Endothelial cell of umbilical vein (primary cell): ENCODE data around the gene MDN1. TPM values are rescaled to one million over a fixed set of nuclear protein-coding genes. Genes with fewer than 3 reads are reported as not detected.

Experiments
- BruUV-seq: library from RNA; stranded (reverse); fragments of 400-500 nt; replicated peaks from 2 replicates; lab custom pipeline; 2021; lab: Mats Ljungman, UMichigan
- CTCF ChIA-PET: fragments of 300-600, 350-600 bp; sonication (Branson Sonifier 250); formaldehyde crosslinking; loops from one replicate; lab custom pipeline; 2021; ENCODE audit warnings: antibody characterized with exemption, inconsistent platforms; lab: Charles Lee
- POLR2A ChIA-PET: fragments of 300-600, 350-600 bp; sonication (Branson Sonifier 250); formaldehyde crosslinking; loops from one replicate; lab custom pipeline; 2021; ENCODE audit warnings: antibody characterized with exemption, inconsistent platforms; lab: Charles Lee
- DNase-seq: peaks from one replicate; pipeline ENCODE4 v3.0.0-alpha.2; 2011; ENCODE audit warnings: low read depth, low spot score
- FAIRE-seq: peaks from 2 replicates; lab custom pipeline; 2011; peaks lifted over from hg19 to GRCh38; lab: Jason Lieb, UNC
- H2AFZ ChIP-seq: 2 replicates; pipeline ENCODE4 v1.6.0; 2012; ENCODE audit warnings: low read depth, low read length, control low read depth, inconsistent platforms
- H3K27ac ChIP-seq: 2 replicates; pipeline ENCODE4 v1.5.1; 2011; ENCODE audit warnings: low read depth, mild to moderate bottlenecking, control low read depth, low read length, moderate library complexity; ENCODE audit not compliant: insufficient read depth
- H3K27me3 ChIP-seq, 2 experiments: 2 replicates each; pipeline versions ENCODE4 v1.6.0 to v1.6.1; 2011; ENCODE audit warnings: low read length in 2 of 2, mixed read lengths in 1 of 2; ENCODE audit not compliant: control insufficient read depth in 2 of 2, insufficient read depth in 2 of 2
- H3K36me3 ChIP-seq, 2 experiments: 2 replicates in 1 of 2; 3 replicates in 1 of 2; pipeline ENCODE4 v1.5.1; 2011; ENCODE audit warnings: low read length in 2 of 2, mild to moderate bottlenecking in 1 of 2, moderate library complexity in 1 of 2; ENCODE audit not compliant: control insufficient read depth in 2 of 2, insufficient read depth in 2 of 2; ENCODE audit errors: extremely low read depth in 1 of 2
- H3K4me1 ChIP-seq: 3 replicates; pipeline ENCODE4 v1.5.1; 2011; ENCODE audit warnings: mild to moderate bottlenecking, low read length; ENCODE audit not compliant: control insufficient read depth, insufficient read depth; ENCODE audit errors: extremely low read depth
- H3K4me2 ChIP-seq: 2 replicates; pipeline ENCODE4 v1.6.1; 2011; ENCODE audit warnings: low read length, control low read depth, mixed read lengths; ENCODE audit not compliant: insufficient read depth
- H3K4me3 ChIP-seq, 3 experiments: fragments of 200-600 bp in 1 of 3; sonication (generic), shearing (Covaris generic) in 1 of 3; replicated peaks in 1 of 3; 2 replicates each; pipeline ENCODE4 v1.5.1; 2011 to 2016; ENCODE audit warnings: control low read depth in 3 of 3, low read length in 3 of 3, mild to moderate bottlenecking in 2 of 3, inconsistent platforms in 1 of 3, low read depth in 1 of 3, moderate library complexity in 1 of 3; ENCODE audit not compliant: insufficient read depth in 1 of 3
- H3K79me2 ChIP-seq: 2 replicates; pipeline ENCODE4 v1.6.0; 2012; ENCODE audit warnings: low read length, inconsistent platforms; ENCODE audit not compliant: control insufficient read depth, insufficient read depth
- H3K9ac ChIP-seq: replicated peaks from 2 replicates; pipeline ENCODE3; 2011; ENCODE audit warnings: low read length, control low read depth; ENCODE audit not compliant: insufficient read depth; ENCODE audit errors: extremely low read depth
- H3K9me1 ChIP-seq: replicated peaks from 3 replicates; pipeline ENCODE4 v1.6.0; 2011; ENCODE audit warnings: mild to moderate bottlenecking, low read length; ENCODE audit not compliant: control insufficient read depth, insufficient read depth; ENCODE audit errors: extremely low read depth
- H3K9me3 ChIP-seq: replicated peaks from 2 replicates; pipeline ENCODE4 v1.5.1; 2012; ENCODE audit warnings: low read length, inconsistent platforms; ENCODE audit not compliant: control insufficient read depth, insufficient read depth
- H4K20me1 ChIP-seq: replicated peaks from 2 replicates; pipeline ENCODE3; 2011; ENCODE audit warnings: mild to moderate bottlenecking, low read length; ENCODE audit not compliant: control insufficient read depth, insufficient read depth; ENCODE audit errors: extremely low read depth
- CTCF ChIP-seq, 2 donors: IDR thresholded peaks; 1 replicate in 1 of 2; 2 replicates in 1 of 2; pipeline ENCODE4 v1.5.1; 2011; ENCODE audit warnings: low read length in 2 of 2, mild to moderate bottlenecking in 2 of 2, moderate library complexity in 2 of 2, control low read depth in 1 of 2, inconsistent platforms in 1 of 2, low read depth in 1 of 2; ENCODE audit not compliant: insufficient read depth in 1 of 2; ENCODE audit errors: extremely low read depth in 1 of 2
- EZH2 ChIP-seq: IDR thresholded peaks from 2 replicates; pipeline ENCODE4 v1.6.1; 2012; ENCODE audit warnings: borderline replicate concordance, low read depth, mild to moderate bottlenecking, moderate library complexity, low read length, inconsistent platforms; ENCODE audit not compliant: severe bottlenecking
- FOS ChIP-seq: IDR thresholded peaks from 2 replicates; pipeline ENCODE4 v1.6.1; 2011; ENCODE audit warnings: mild to moderate bottlenecking, low read length, moderate library complexity, borderline replicate concordance; ENCODE audit not compliant: insufficient read depth
- GATA2 ChIP-seq: IDR thresholded peaks from 2 replicates; pipeline ENCODE4 v1.7.0; 2011; ENCODE audit warnings: low read depth, mild to moderate bottlenecking, moderate library complexity, mixed read lengths, low read length; ENCODE audit not compliant: insufficient read length, insufficient read depth
- JUN ChIP-seq: IDR thresholded peaks from 2 replicates; pipeline ENCODE4 v1.6.1; 2011; ENCODE audit warnings: borderline replicate concordance, low read depth; ENCODE audit not compliant: insufficient read length, insufficient read depth
- MAX ChIP-seq: IDR thresholded peaks from 2 replicates; pipeline ENCODE4 v1.6.1; 2011; ENCODE audit not compliant: insufficient read depth, insufficient read length
- MYC ChIP-seq: IDR thresholded peaks from one replicate; pipeline ENCODE4 v1.6.1; 2011; ENCODE audit warnings: mild to moderate bottlenecking, low read depth, low read length
- POLR2A ChIP-seq: IDR thresholded peaks from 2 replicates; pipeline ENCODE4 v1.6.1; 2012; ENCODE audit warnings: low read depth, mild to moderate bottlenecking, control low read depth, low read length
- POLR2AphosphoS5 ChIP-seq: IDR thresholded peaks from 2 replicates; pipeline ENCODE4 v1.6.1; 2012; ENCODE audit warnings: low read depth, mild to moderate bottlenecking, control low read depth, low read length, moderate library complexity; ENCODE audit not compliant: insufficient read depth
- dilution Hi-C: fragments of 300-500 bp; cut with MboI; formaldehyde crosslinking; loops from one replicate; pipeline ENCODE4 v1.15.0; 2019; ENCODE audit warnings: low sequenced_read_pairs; ENCODE audit not compliant: extremely low pct_ligation_motif_present
- intact Hi-C: fragments of 100-400 bp; cut with micrococcal nuclease; formaldehyde crosslinking; loops from one replicate; pipeline ENCODE4 v1.10.0; 2022
- polyA plus RNA-seq, 4 experiments: library from polyadenylated mRNA; depleted of rRNA in 3 of 4; stranded (reverse) in 3 of 4; unstranded in 1 of 4; fragments of >200 nt; gene quantifications; 2 replicates each; pipeline versions ENCODE4 v1.2.1 to v1.2.3, GENCODE V29; 2011 to 2012; ENCODE audit warnings: missing spikeins in 1 of 4
- total RNA-seq: library from RNA; stranded (reverse); gene quantifications from 2 replicates; pipeline ENCODE4 v1.2.3, GENCODE V29; 2021

Gene MDN1
- total and polyA plus RNA-seq, 2 donors (not counting 3 experiments of a cell fraction or from before 2014, with no cell fraction given) = 9.2 to 39.6 TPM

- CTCF ChIA-PET = interaction anchor here (0.8 to 2.2 kb wide), 6 partner anchors 9 to 327 kb away, joined by 3 to 6 read pairs (median 5); no protein-coding TSS in a partner anchor
- Histone ChIP-seq H3K4me2 (peak within 1 kb of the TSS; percentile 98), H3K9me1 (no peaks in the 10 kb centered on the region), H3K79me2 (peaks cover 7% of the 10 kb centered on the region), H4K20me1 (no peaks in the 10 kb centered on the region), H3K27me3 (no peaks in the 10 kb centered on the region), H2AFZ (peak within 1 kb of the TSS; percentile 98), H3K9me3 (no peaks in the 10 kb centered on the region), H3K36me3 (peaks cover 5 to 7% of the 10 kb centered on the region in 2 experiments), H3K27ac (peak within 1 kb of the TSS; percentile 92), H3K4me1 (peaks cover 12% of the 10 kb centered on the region), H3K4me3 (peak within 1 kb of the TSS; percentile 80 to 84 (median 83)), H3K9ac (peak within 1 kb of the TSS; percentile 98)
- POLR2A ChIA-PET = no interaction called here
- TF ChIP-seq POLR2AphosphoS5 (peak; percentile 93), POLR2A (peak; percentile 85), FOS (no peak)
- DNase-seq = peak; percentile 96
- intact Hi-C loops (loop anchor here (2.0 kb wide), 2 partner anchors 340 to 558 kb away; partner anchors contain the start of gene PNRC1), dilution Hi-C loops (no loop called here)
- TSS peak; percentile 71 for BruUV-seq
- FAIRE-seq = peak; percentile 91
Measured at GRCh38 chr6:89638320-89639195, 181.0 kb downstream of the MDN1 start, which contains the start of gene LYRM2. Gene LYRM2 (minus strand): TSS chr6:89638747. CDS start chr6:89638716, 31 bp downstream.

GRCh38 chr6:89637960-89638319 is 181.7 kb downstream of the MDN1 start:
- no peak for FAIRE-seq
- DNase-seq = no peak
- Histone ChIP-seq H3K9me1 (no peaks in the 10 kb centered on the region), H3K27ac (peak overlapping the region; percentile 92), H4K20me1 (no peaks in the 10 kb centered on the region), H3K9ac (peak overlapping the region; percentile 98), H3K27me3 (no peaks in the 10 kb centered on the region), H3K79me2 (peaks cover 7% of the 10 kb centered on the region), H2AFZ (peak overlapping the region; percentile 98), H3K4me3 (peak overlapping the region; percentile 80 to 84 (median 83)), H3K4me2 (peak overlapping the region; percentile 92), H3K9me3 (no peaks in the 10 kb centered on the region), H3K4me1 (peaks cover 12% of the 10 kb centered on the region), H3K36me3 (peaks cover 2 to 7% of the 10 kb centered on the region in 2 experiments)
- intact Hi-C loops = loop anchor here (2.0 kb wide), 2 partner anchors 339 to 557 kb away; partner anchors contain the start of gene PNRC1
- no peak for TF ChIP-seq MYC
- TF ChIP-seq EZH2 = no peak
- no peak for TF ChIP-seq POLR2A
- no peak for TF ChIP-seq MAX
- no peak for TF ChIP-seq POLR2AphosphoS5
- no peak for TF ChIP-seq CTCF (IDR thresholded peaks at IDR 0.05; ENCODE audit: extremely low read depth in 1 of 2, insufficient read depth in 1 of 2, low read depth in 1 of 2, low read length in 2 of 2)
- no peak for TF ChIP-seq GATA2
- TF ChIP-seq JUN = no peak
- TF ChIP-seq FOS = no peak
- BruUV-seq = no TSS peak
- ChIA-PET CTCF (interaction anchor here (0.8 to 2.2 kb wide), 4 partner anchors 13 to 326 kb away, joined by 3 to 6 read pairs (median 6); no protein-coding TSS in a partner anchor), POLR2A (no interaction called here)
- dilution Hi-C loops = no loop called here
